Gastrocnemius medialis (tissue), 4 donors: ENCODE data around the gene PDC.

ENCODE experiments used
- CTCF ChIP-seq, 5 experiments: fragments of 450-650 bp in 3 of 5; fragments of 200-600 bp in 2 of 5; sonication (generic) in 2 of 5; IDR thresholded peaks in 4 of 5; conservative IDR thresholded peaks in 1 of 5; 1 replicate in 4 of 5; 2 replicates in 1 of 5; pipeline ENCODE4 v1.5.1; 2016 to 2019; ENCODE audit warnings: antibody characterized with exemption in 5 of 5, mild to moderate bottlenecking in 3 of 5, moderate library complexity in 3 of 5
- POLR2A ChIP-seq, 2 donors: fragments of 450-650 bp; IDR thresholded peaks; one replicate each; pipeline ENCODE4 v1.6.1; 2017; ENCODE audit warnings: antibody characterized with exemption in 2 of 2, mild to moderate bottlenecking in 2 of 2, moderate library complexity in 2 of 2

GRCh38 chr1:186438567-186438966, 22.3 kb downstream of the PDC start:
- TF ChIP-seq CTCF (IDR thresholded peaks at IDR 0.05 in 4 of 5, conservative IDR thresholded peaks at IDR 0.05 in 1 of 5): no peak
- TF ChIP-seq POLR2A (IDR thresholded peaks at IDR 0.05): no peak
